Activated CD8-positive, alpha-beta memory T cell treated with anti-CD3 and anti-CD28 coated beads for 36 hours (primary cell): ENCODE measurements around the gene XDH. TPM values are rescaled to one million over a fixed set of nuclear protein-coding genes. Genes with fewer than 3 reads are reported as not detected.

Source experiments
- CTCF ChIA-PET: fragments of 350-600 bp; sonication (Branson Sonifier 250); formaldehyde crosslinking; loops from one replicate; lab custom pipeline; 2021; ENCODE audit warnings: antibody characterized with exemption; lab: Charles Lee
- POLR2A ChIA-PET: fragments of 350-600 bp; sonication (Branson Sonifier 250); formaldehyde crosslinking; loops from one replicate; lab custom pipeline; 2021; ENCODE audit warnings: antibody characterized with exemption; lab: Charles Lee
- total RNA-seq, 2 experiments: library from RNA; stranded (reverse); gene quantifications; one replicate each; pipeline ENCODE4 v1.2.3, GENCODE V29; 2021

XDH gene
- total RNA-seq, 2 experiments from 2014 or later, result not detected

GRCh38 chr2:31302940-31303563, 111.5 kb downstream of the XDH start:
- CTCF ChIA-PET, result no interaction called here
- POLR2A ChIA-PET, result no interaction called here

- CTCF ChIA-PET, result no interaction called here
- POLR2A ChIA-PET, result no interaction called here
These were observed 114.2 kb downstream of the XDH start for GRCh38 chr2:31300309-31300708.

- ChIA-PET CTCF (no interaction called here), POLR2A (no interaction called here)
These were observed 115.0 kb downstream of the XDH start for GRCh38 chr2:31299547-31299946.

GRCh38 chr2:31297751-31298150, 116.8 kb downstream of the XDH start:
- ChIA-PET CTCF (interaction anchor here (1.5 kb wide), 1 partner anchor 64 kb away, joined by 3 read pairs; the partner anchor contains the start of gene EHD3), POLR2A (interaction anchor here (0.5 kb wide), 1 partner anchor 24 kb away, joined by 4 read pairs; no protein-coding TSS in a partner anchor)

- ChIA-PET POLR2A (no interaction called here), CTCF (interaction anchor here (1.5 kb wide), 1 partner anchor 63 kb away, joined by 3 read pairs; the partner anchor contains the start of gene EHD3)
These were observed 117.8 kb downstream of the XDH start for GRCh38 chr2:31296641-31297287.

- ChIA-PET POLR2A (no interaction called here), CTCF (no interaction called here)
These were observed 120.3 kb downstream of the XDH start for GRCh38 chr2:31294196-31294595.

GRCh38 chr2:31287654-31288053, 126.9 kb downstream of the XDH start:
- CTCF ChIA-PET, result no interaction called here

GRCh38 chr2:31286961-31287550, 127.5 kb downstream of the XDH start:
- ChIA-PET POLR2A (no interaction called here), CTCF (no interaction called here)

More at GRCh38 chr2:31287654-31288053, 126.9 kb downstream of the XDH start:
- POLR2A ChIA-PET, result no interaction called here

- POLR2A ChIA-PET, result no interaction called here
- CTCF ChIA-PET, result interaction anchor here (0.6 kb wide), 1 partner anchor 855 kb away, joined by 3 read pairs; no protein-coding TSS in a partner anchor
These were observed 128.3 kb downstream of the XDH start for GRCh38 chr2:31286230-31286629.

Other genes starting within 250 kb of the XDH start
- under 1 TPM; 0.29 to 0.30 TPM for gene CAPN14, start 197.2 kb downstream of the XDH start, total RNA-seq
- 1 to 10 TPM; 1.7 to 1.9 TPM for gene EHD3, start 180.6 kb downstream of the XDH start, total RNA-seq
- gene SRD5A2, start 166.2 kb upstream of the XDH start, total RNA-seq, result under 1 TPM in 1 of 2 experiments, not detected in 1; 0.04 TPM